Measurements from ENCODE around the gene MIA3.

DNA sequence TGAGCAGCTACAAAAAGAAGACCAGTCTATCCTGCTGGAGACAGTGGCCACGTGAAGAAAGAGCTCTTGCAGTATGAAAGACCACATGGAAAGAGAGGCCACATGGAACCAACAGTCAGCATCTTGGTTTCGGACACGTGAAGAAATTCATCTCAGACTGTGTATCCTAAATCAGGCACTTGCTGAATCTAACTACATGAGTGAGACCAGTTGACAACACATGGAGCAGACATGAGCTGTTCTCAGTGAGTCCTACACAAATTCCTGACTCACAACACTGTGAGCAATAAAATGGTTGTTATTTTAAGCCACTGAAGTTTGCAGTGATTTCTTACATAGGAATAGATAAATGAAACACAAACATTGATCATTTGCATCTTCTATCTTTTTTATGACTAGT, 25.7 kb upstream of the MIA3 start:
- TF ChIP-seq, protein P1, sequence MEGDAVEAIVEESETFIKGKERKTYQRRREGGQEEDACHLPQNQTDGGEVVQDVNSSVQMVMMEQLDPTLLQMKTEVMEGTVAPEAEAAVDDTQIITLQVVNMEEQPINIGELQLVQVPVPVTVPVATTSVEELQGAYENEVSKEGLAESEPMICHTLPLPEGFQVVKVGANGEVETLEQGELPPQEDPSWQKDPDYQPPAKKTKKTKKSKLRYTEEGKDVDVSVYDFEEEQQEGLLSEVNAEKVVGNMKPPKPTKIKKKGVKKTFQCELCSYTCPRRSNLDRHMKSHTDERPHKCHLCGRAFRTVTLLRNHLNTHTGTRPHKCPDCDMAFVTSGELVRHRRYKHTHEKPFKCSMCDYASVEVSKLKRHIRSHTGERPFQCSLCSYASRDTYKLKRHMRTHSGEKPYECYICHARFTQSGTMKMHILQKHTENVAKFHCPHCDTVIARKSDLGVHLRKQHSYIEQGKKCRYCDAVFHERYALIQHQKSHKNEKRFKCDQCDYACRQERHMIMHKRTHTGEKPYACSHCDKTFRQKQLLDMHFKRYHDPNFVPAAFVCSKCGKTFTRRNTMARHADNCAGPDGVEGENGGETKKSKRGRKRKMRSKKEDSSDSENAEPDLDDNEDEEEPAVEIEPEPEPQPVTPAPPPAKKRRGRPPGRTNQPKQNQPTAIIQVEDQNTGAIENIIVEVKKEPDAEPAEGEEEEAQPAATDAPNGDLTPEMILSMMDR (IDR thresholded peaks at IDR 0.05): no peak
- TF ChIP-seq EZH2phosphoT487 (IDR thresholded peaks at IDR 0.05): no peak
